CD4-positive, alpha-beta memory T cell (primary cell): ENCODE results near the gene TBC1D13. TPM values are rescaled to one million over a fixed set of nuclear protein-coding genes. Genes with fewer than 3 reads are reported as not detected.
"Not testable (repeated sequence)": the region's sequence is repeated elsewhere in the genome, so short reads cannot be mapped to it uniquely, and the experiment has no call there.

Experiments used
- CTCF ChIA-PET: fragments of 350-600 bp; sonication (Branson Sonifier 250); formaldehyde crosslinking; loops from one replicate; lab custom pipeline; 2021; ENCODE audit warnings: inconsistent platforms; ENCODE audit not compliant: partially characterized antibody; lab: Charles Lee
- POLR2A ChIA-PET: fragments of 350-600 bp; sonication (Branson Sonifier 250); formaldehyde crosslinking; loops from one replicate; lab custom pipeline; 2021; ENCODE audit not compliant: partially characterized antibody; lab: Charles Lee
- DNase-seq, 5 donors: peaks; one replicate each; pipeline versions ENCODE4 v3.0.0 to v3.0.0-alpha.2; 2020 to 2022; ENCODE audit warnings: mixed read lengths in 1 of 5
- H3K27ac ChIP-seq: one replicate; pipeline ENCODE4 v1.7.0; 2013; ENCODE audit warnings: low read depth, low read length
- H3K27me3 ChIP-seq: 2 replicates; pipeline ENCODE4 v1.7.0; 2013; ENCODE audit warnings: mild to moderate bottlenecking, low read length, moderate library complexity; ENCODE audit not compliant: insufficient read depth
- H3K36me3 ChIP-seq: 2 replicates; pipeline ENCODE4 v1.7.0; 2013; ENCODE audit warnings: mild to moderate bottlenecking, low read length, moderate library complexity; ENCODE audit not compliant: insufficient read depth
- H3K4me1 ChIP-seq: 2 replicates; pipeline ENCODE4 v1.7.0; 2013; ENCODE audit warnings: mild to moderate bottlenecking, low read length, moderate library complexity; ENCODE audit not compliant: insufficient read depth
- H3K4me3 ChIP-seq, 2 donors: one replicate each; pipeline ENCODE4 v1.7.0; 2013; ENCODE audit warnings: low read length in 2 of 2, mild to moderate bottlenecking in 1 of 2
- H3K9me3 ChIP-seq, 2 donors: one replicate each; pipeline ENCODE4 v1.7.0; 2013; ENCODE audit warnings: low read length in 2 of 2, control low read depth in 1 of 2; ENCODE audit not compliant: control insufficient read depth in 1 of 2
- H3K27ac Mint-ChIP-seq, 7 donors: one replicate each; pipeline ENCODE4 v1.8.0; 2020 to 2021; ENCODE audit warnings: mixed read lengths in 7 of 7, mild to moderate bottlenecking in 6 of 7, inconsistent platforms in 3 of 7, moderate library complexity in 3 of 7
- H3K27me3 Mint-ChIP-seq, 2 donors: one replicate each; pipeline ENCODE4 v1.8.0; 2020 to 2021; ENCODE audit warnings: mixed read lengths in 2 of 2
- H3K36me3 Mint-ChIP-seq, 2 donors: one replicate each; pipeline ENCODE4 v1.8.0; 2020 to 2021; ENCODE audit warnings: mixed read lengths in 2 of 2, inconsistent platforms in 1 of 2, mild to moderate bottlenecking in 1 of 2
- H3K4me1 Mint-ChIP-seq, 4 donors: one replicate each; pipeline ENCODE4 v1.8.0; 2020 to 2021; ENCODE audit warnings: mixed read lengths in 4 of 4, mild to moderate bottlenecking in 1 of 4
- H3K4me3 Mint-ChIP-seq, 8 donors: one replicate each; pipeline ENCODE4 v1.8.0; 2020 to 2021; ENCODE audit warnings: mixed read lengths in 8 of 8, mild to moderate bottlenecking in 7 of 8, moderate library complexity in 6 of 8, inconsistent platforms in 3 of 8
- H3K9me3 Mint-ChIP-seq, 8 donors: one replicate each; pipeline ENCODE4 v1.8.0; 2020 to 2021; ENCODE audit warnings: mixed read lengths in 8 of 8, mild to moderate bottlenecking in 5 of 8, inconsistent platforms in 3 of 8, moderate library complexity in 1 of 8
- intact Hi-C: fragments of 100-400 bp; cut with micrococcal nuclease; formaldehyde crosslinking; loops from one replicate; pipeline ENCODE4 v1.15.1; 2023
- polyA plus RNA-seq, 2 donors: library from polyadenylated mRNA; unstranded; fragments of 300-500 nt; fragmentation: Illumina TruSeq; gene quantifications; one replicate each; pipeline ENCODE4 v1.2.3, GENCODE V29; 2021
- total RNA-seq, 2 experiments: library from RNA; stranded (reverse); gene quantifications; one replicate each; pipeline ENCODE4 v1.2.3, GENCODE V29; 2021

Gene TBC1D13
- total and polyA plus RNA-seq, 4 experiments from 2014 or later: 26.0 to 31.4 (median 28.6) TPM

DNA sequence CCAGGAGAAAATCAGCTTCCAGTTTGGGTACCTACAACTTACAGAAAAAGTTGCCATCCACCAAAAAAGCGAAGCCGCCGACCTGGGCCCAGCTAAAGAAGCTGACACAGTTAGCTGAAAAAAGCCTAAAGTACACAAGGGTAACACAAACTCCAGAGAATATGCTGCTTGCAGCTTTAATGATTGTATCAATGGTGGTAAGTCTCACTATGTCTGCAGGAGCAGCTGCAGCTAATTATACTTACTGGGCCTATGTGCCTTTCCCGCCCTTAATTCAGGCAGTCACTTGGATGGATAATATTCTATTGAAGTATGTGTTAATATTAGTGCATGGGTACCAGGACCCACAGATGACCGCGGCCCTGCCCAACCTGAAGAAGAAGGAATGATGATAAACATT lies 67.4 kb downstream of the TBC1D13 start:
- H3K36me3 ChIP-seq, H3K27ac Mint-ChIP-seq, H3K4me3 Mint-ChIP-seq, H3K4me1 ChIP-seq, H3K4me3 ChIP-seq, H3K9me3 ChIP-seq, DNase-seq, H3K27me3 Mint-ChIP-seq, POLR2A ChIA-PET, H3K4me1 Mint-ChIP-seq, intact Hi-C loops, H3K27me3 ChIP-seq, H3K27ac ChIP-seq: not testable (repeated sequence)
- H3K36me3 Mint-ChIP-seq: peaks cover 17% of the 10 kb centered on the region in 2 donors
- CTCF ChIA-PET: interaction anchor here (0.8 to 1.4 kb wide), 2 partner anchors 9 to 73 kb away, joined by 5 to 6 read pairs; no protein-coding TSS in a partner anchor
- peaks cover 0 to 22% (median 16%) of the 10 kb centered on the region in 8 donors for H3K9me3 Mint-ChIP-seq

- H3K9me3 ChIP-seq, H3K4me3 ChIP-seq, H3K27ac Mint-ChIP-seq, H3K27me3 ChIP-seq, intact Hi-C loops, H3K27ac ChIP-seq, H3K36me3 ChIP-seq, H3K4me1 ChIP-seq, H3K9me3 Mint-ChIP-seq, H3K4me1 Mint-ChIP-seq, H3K4me3 Mint-ChIP-seq, H3K36me3 Mint-ChIP-seq, H3K27me3 Mint-ChIP-seq, POLR2A ChIA-PET, DNase-seq: not testable (repeated sequence)
- CTCF ChIA-PET: interaction anchor here (1.3 to 12.6 kb wide), 2 partner anchors 17 to 69 kb away, joined by 5 to 332 read pairs; no protein-coding TSS in a partner anchor
Observed at GRCh38 chr9:128858476-128858875, 71.4 kb downstream of the TBC1D13 start.

Other genes starting within 250 kb of the TBC1D13 start
- 100 to 1,000 TPM; 593 to 595 TPM for gene SPTAN1, start 234.7 kb upstream of the TBC1D13 start, total RNA-seq
- 100 to 1,000 TPM in 1 of 2 donors, 10 to 100 TPM in 1; 14.0 to 194 TPM for gene SPTAN1, start 234.7 kb upstream of the TBC1D13 start, polyA plus RNA-seq
- 1 to 10 TPM; 4.3 to 4.6 TPM for gene DYNC2I2, start 130.4 kb upstream of the TBC1D13 start, total RNA-seq
- gene DYNC2I2, start 130.4 kb upstream of the TBC1D13 start, polyA plus RNA-seq: 1 to 10 TPM; 1.7 to 2.4 TPM
- 100 to 1,000 TPM; 261 to 264 TPM for gene SET, start 98.0 kb upstream of the TBC1D13 start, total RNA-seq
- gene SET, start 98.0 kb upstream of the TBC1D13 start, polyA plus RNA-seq: 100 to 1,000 TPM; 132 to 191 TPM
- 1 to 10 TPM; 1.7 to 2.6 TPM for gene PKN3, start 84.8 kb upstream of the TBC1D13 start, total RNA-seq
- gene PKN3, start 84.8 kb upstream of the TBC1D13 start, polyA plus RNA-seq: 1 to 10 TPM in 1 of 2 donors, under 1 TPM in 1; 0.48 to 1.3 TPM
- 10 to 100 TPM; 24.6 to 25.7 TPM for gene ZDHHC12, start 63.1 kb upstream of the TBC1D13 start, total RNA-seq
- gene ZDHHC12, start 63.1 kb upstream of the TBC1D13 start, polyA plus RNA-seq: 10 to 100 TPM; 57.6 to 75.7 TPM
- 10 to 100 TPM; 37.9 to 44.2 TPM for gene ZER1, start 15.3 kb upstream of the TBC1D13 start, total RNA-seq
- 10 to 100 TPM; 35.6 to 41.1 TPM for gene ZER1, start 15.3 kb upstream of the TBC1D13 start, polyA plus RNA-seq
- gene ENDOG, start 31.2 kb downstream of the TBC1D13 start, total RNA-seq: 10 to 100 TPM; 18.5 to 19.7 TPM
- gene ENDOG, start 31.2 kb downstream of the TBC1D13 start, polyA plus RNA-seq: 10 to 100 TPM; 21.2 to 25.9 TPM
- gene SPOUT1, start 42.5 kb downstream of the TBC1D13 start, total RNA-seq: 10 to 100 TPM; 79.1 to 86.0 TPM
- 10 to 100 TPM; 74.4 to 91.1 TPM for gene SPOUT1, start 42.5 kb downstream of the TBC1D13 start, polyA plus RNA-seq
- 10 to 100 TPM in 1 of 2 experiments, 1 to 10 TPM in 1; 9.8 to 12.4 TPM for gene KYAT1, start 94.7 kb downstream of the TBC1D13 start, total RNA-seq
- gene KYAT1, start 94.7 kb downstream of the TBC1D13 start, polyA plus RNA-seq: 10 to 100 TPM; 11.0 to 11.6 TPM
- gene LRRC8A, start 94.9 kb downstream of the TBC1D13 start, total RNA-seq: 10 to 100 TPM; 24.4 to 26.4 TPM
- 10 to 100 TPM; 18.7 to 40.6 TPM for gene LRRC8A, start 94.9 kb downstream of the TBC1D13 start, polyA plus RNA-seq
- gene PHYHD1, start 133.7 kb downstream of the TBC1D13 start, total RNA-seq: 1 to 10 TPM; 1.7 to 2.2 TPM
- not detected for gene PHYHD1, start 133.7 kb downstream of the TBC1D13 start, polyA plus RNA-seq
- gene DOLK, start 160.3 kb downstream of the TBC1D13 start, total RNA-seq: 10 to 100 TPM in 1 of 2 experiments, 1 to 10 TPM in 1; 9.9 to 12.9 TPM
- 10 to 100 TPM in 1 of 2 donors, 1 to 10 TPM in 1; 9.1 to 11.7 TPM for gene DOLK, start 160.3 kb downstream of the TBC1D13 start, polyA plus RNA-seq
- gene NUP188, start 160.4 kb downstream of the TBC1D13 start, total RNA-seq: 10 to 100 TPM; 70.1 to 70.8 TPM
- gene NUP188, start 160.4 kb downstream of the TBC1D13 start, polyA plus RNA-seq: 10 to 100 TPM; 27.2 to 39.4 TPM
- 100 to 1,000 TPM; 111 to 113 TPM for gene SH3GLB2, start 241.1 kb downstream of the TBC1D13 start, total RNA-seq
- gene SH3GLB2, start 241.1 kb downstream of the TBC1D13 start, polyA plus RNA-seq: 10 to 100 TPM; 23.8 to 43.5 TPM
- gene MIGA2, start 249.4 kb downstream of the TBC1D13 start, total RNA-seq: 10 to 100 TPM; 80.5 to 84.2 TPM
- 10 to 100 TPM in 1 of 2 donors, 1 to 10 TPM in 1; 6.6 to 11.6 TPM for gene MIGA2, start 249.4 kb downstream of the TBC1D13 start, polyA plus RNA-seq